GM19397 (cell line): Measurements from ENCODE around the gene TBRG1.
A peak's percentile ranks its signal among the peaks of the same experiment; 100 is the strongest.

ENCODE experiments used
- ATAC-seq: cut with Tn5 transposase; IDR thresholded peaks from one replicate; pipeline ENCODE4 v1.9.1; 2021; ENCODE audit warnings: mild to moderate bottlenecking, moderate library complexity; ENCODE audit not compliant: unreplicated experiment

Gene TBRG1

GRCh38 chr11:124658501-124658900, 35.8 kb downstream of the TBRG1 start:
- no peak for ATAC-seq

- no peak for ATAC-seq
These were observed 36.3 kb downstream of the TBRG1 start for GRCh38 chr11:124658986-124659385.

- no peak for ATAC-seq
These were observed 38.9 kb downstream of the TBRG1 start for GRCh38 chr11:124661553-124661952.

- no peak for ATAC-seq
These were observed 39.4 kb downstream of the TBRG1 start for GRCh38 chr11:124662106-124662505.

- ATAC-seq, result no peak
These were observed 41.2 kb downstream of the TBRG1 start for GRCh38 chr11:124663861-124664260.

- no peak for ATAC-seq
These were observed 44.9 kb downstream of the TBRG1 start for GRCh38 chr11:124667601-124668000.

GRCh38 chr11:124669193-124669592, 46.5 kb downstream of the TBRG1 start:
- ATAC-seq, result no peak

GRCh38 chr11:124670732-124671131, 48.1 kb downstream of the TBRG1 start:
- no peak for ATAC-seq

- no peak for ATAC-seq
These were observed 50.0 kb downstream of the TBRG1 start for GRCh38 chr11:124672536-124673215.

- peak; percentile 89 for ATAC-seq
These were observed 50.9 kb downstream of the TBRG1 start, which contains the start of the genes SIAE and SPA17 for GRCh38 chr11:124673333-124674167. Gene SIAE (minus strand): TSS chr11:124673739. CDS start chr11:124673708, 31 bp downstream. Gene SPA17 (plus strand): TSS chr11:124673904. CDS start chr11:124675265, 1,361 bp downstream.

GRCh38 chr11:124674168-124674517, 51.5 kb downstream of the TBRG1 start:
- no peak for ATAC-seq

- ATAC-seq, result no peak
These were observed 51.9 kb downstream of the TBRG1 start for GRCh38 chr11:124674571-124674970.

GRCh38 chr11:124676386-124676785, 53.7 kb downstream of the TBRG1 start:
- ATAC-seq, result no peak

- ATAC-seq, result no peak
These were observed 55.8 kb downstream of the TBRG1 start for GRCh38 chr11:124678416-124678815.

GRCh38 chr11:124681421-124681820, 58.8 kb downstream of the TBRG1 start:
- no peak for ATAC-seq

GRCh38 chr11:124682443-124682842, 59.8 kb downstream of the TBRG1 start:
- no peak for ATAC-seq
